ENCODE results near the gene SYT3.

The SYT3 gene

DNA sequence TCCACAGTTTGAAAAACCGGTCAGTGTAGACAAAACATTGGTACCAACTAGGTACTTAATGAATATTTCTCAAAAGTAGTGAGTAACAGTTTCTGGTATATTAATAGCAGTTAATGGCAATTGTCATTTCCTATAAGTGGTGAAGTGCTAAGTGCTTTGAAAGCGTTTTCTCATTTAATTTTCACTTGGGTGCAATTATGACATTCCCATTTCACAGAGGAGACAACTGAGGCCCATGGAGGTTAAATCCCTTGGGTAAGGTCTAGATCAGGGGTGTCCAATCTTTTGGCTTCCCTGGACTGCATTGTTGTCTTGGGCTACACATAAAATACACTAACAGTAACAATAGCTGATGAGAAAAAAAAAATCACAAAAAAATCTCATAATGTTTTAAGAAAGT is 687 bp upstream of the SYT3 start:
- H3K9me3 ChIP-seq, result no peaks in the 10 kb centered on the region

DNA sequence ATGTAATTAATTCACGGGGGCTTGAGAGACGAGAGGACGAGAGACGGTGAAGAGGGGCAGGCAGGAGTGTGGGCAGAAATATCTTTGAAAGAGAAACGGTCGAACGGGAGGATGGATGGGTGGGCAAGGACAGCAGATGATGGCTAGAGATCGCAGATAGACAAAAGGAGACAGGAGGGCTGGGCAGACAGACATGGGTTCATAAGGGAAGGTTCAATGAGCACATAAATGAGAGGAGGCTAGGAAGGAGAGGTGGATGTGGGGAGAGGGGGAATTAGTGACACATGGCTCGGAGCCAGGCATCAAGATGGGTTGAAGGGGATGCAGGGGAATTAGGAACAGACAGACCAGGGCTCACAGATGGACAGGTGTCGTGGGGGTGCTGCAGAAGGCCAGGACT is 1.1 kb downstream of the SYT3 start:
- Histone ChIP-seq H3K27me3 (peaks cover 0 to 72% of the 10 kb centered on the region in 2 donors), H3K27ac (no peak overlapping the region), H3K9me3 (peaks cover 0 to 15% (median 8%) of the 10 kb centered on the region in 3 donors), H3K4me3 (no peak overlapping the region), H3K4me1 (peaks cover 0 to 13% (median 5%) of the 10 kb centered on the region in 4 donors), H3K36me3 (no peaks in the 10 kb centered on the region)
- no peak for DNase-seq
- TF ChIP-seq, protein P1, sequence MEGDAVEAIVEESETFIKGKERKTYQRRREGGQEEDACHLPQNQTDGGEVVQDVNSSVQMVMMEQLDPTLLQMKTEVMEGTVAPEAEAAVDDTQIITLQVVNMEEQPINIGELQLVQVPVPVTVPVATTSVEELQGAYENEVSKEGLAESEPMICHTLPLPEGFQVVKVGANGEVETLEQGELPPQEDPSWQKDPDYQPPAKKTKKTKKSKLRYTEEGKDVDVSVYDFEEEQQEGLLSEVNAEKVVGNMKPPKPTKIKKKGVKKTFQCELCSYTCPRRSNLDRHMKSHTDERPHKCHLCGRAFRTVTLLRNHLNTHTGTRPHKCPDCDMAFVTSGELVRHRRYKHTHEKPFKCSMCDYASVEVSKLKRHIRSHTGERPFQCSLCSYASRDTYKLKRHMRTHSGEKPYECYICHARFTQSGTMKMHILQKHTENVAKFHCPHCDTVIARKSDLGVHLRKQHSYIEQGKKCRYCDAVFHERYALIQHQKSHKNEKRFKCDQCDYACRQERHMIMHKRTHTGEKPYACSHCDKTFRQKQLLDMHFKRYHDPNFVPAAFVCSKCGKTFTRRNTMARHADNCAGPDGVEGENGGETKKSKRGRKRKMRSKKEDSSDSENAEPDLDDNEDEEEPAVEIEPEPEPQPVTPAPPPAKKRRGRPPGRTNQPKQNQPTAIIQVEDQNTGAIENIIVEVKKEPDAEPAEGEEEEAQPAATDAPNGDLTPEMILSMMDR (IDR thresholded peaks at IDR 0.05), result no peak
- intact Hi-C loops (cut with DNase I; ENCODE audit: low total_unique reads), result no loop called here

More for the DNA sequence above, 687 bp upstream of the SYT3 start:
- Histone ChIP-seq H3K27me3 (peaks cover 0 to 77% of the 10 kb centered on the region in 2 donors), H3K27ac (no peak overlapping the region), H3K36me3 (no peaks in the 10 kb centered on the region), H3K4me3 (no peak overlapping the region), H3K4me1 (peaks cover 0 to 13% (median 5%) of the 10 kb centered on the region in 4 donors)
- TF ChIP-seq, protein P1 (IDR thresholded peaks at IDR 0.05), result no peak
- intact Hi-C loops (cut with DNase I; ENCODE audit: low total_unique reads), result no loop called here
- DNase-seq, result no peak

DNA sequence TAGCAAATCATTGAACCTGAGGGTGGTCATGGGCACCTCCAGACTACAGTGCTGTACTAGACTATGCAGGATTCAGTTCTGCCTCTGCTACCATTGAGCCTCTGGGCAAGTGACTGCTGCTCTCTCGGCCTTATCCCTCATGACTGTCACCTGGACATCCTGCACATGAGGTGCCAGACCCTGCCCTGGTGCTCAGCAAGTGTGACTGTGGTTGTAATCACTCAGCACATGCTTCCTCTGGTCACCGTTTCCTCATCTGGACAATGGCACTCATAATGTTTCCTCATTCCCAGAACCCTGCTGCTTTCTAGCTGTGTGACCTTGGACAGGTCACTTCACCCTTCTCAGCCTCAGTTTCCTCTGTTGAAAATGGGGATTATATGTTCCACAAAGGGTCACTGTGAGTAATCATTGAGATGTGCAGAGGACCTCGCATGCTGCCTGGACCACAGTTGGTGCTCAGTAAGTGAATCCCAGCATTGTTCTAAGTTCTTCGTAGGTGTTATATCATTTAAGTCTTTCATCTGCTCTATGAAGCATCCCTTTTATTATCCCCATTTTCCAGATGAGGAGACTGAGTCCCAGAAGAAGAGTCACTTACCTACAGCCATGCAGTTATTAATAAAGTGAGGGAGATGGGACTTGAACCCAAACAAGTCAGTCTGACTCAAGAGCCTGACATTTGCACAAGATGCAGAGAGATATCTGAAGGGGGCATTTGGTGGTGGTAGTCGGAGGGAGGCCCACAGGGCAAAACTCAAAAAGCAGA is 3.2 kb downstream of the SYT3 start:
- Histone ChIP-seq H3K27me3 (peaks cover 0 to 65% of the 10 kb centered on the region in 2 donors), H3K4me3 (no peak overlapping the region), H3K9me3 (peaks cover 0 to 29% (median 22%) of the 10 kb centered on the region in 3 donors), H3K4me1 (peaks cover 0 to 13% (median 5%) of the 10 kb centered on the region in 4 donors), H3K27ac (no peak overlapping the region), H3K36me3 (no peaks in the 10 kb centered on the region)
- TF ChIP-seq, protein P1 (IDR thresholded peaks at IDR 0.05), result no peak
- intact Hi-C loops (cut with DNase I; ENCODE audit: low total_unique reads), result no loop called here
- peak in 1 of 2 donors; percentile 37 for DNase-seq

DNA sequence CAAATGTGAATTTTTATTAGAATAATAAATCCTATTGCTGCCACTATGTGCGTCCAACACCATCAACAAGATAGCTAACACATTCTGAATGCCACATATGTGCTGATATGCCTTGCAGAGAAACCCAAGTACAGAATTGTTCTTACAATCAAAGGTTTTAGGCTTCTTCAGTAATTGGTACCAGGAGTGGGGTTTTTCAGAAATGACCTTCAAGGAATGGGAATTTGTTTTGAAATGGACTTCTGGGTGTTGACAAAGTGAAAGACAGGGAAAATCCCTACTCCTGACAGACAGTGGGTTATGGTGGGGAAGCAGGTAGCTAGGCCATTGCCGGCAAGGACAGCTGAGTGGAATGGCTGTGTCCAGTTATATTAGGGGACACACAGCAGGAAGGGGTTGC is 5.7 kb downstream of the SYT3 start:
- no peak for DNase-seq

DNA sequence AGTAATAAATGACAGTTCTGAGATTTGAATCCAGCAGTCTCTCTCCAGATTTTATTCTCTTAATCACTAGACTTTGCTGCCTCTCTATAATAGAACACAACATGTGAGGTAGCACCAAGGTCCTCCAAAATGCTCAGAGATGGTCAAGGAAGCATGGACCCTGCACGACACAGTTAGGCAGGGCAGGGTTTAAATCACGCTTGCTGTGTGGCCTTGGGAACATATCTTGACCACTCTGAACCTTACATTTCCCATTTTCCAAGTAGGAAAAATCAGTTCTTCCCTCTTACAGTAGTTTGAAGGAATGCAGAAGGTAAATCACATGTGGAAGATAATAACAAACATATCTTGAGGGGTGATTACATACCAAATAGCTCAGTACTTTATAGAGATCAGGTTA is 6.3 kb downstream of the SYT3 start:
- no peak for DNase-seq
- Histone ChIP-seq H3K9me3 (peaks cover 0 to 29% (median 22%) of the 10 kb centered on the region in 3 donors), H3K4me3 (no peak overlapping the region), H3K27me3 (peaks cover 0 to 43% of the 10 kb centered on the region in 2 donors), H3K4me1 (no peaks in the 10 kb centered on the region), H3K27ac (no peak overlapping the region), H3K36me3 (no peaks in the 10 kb centered on the region)
- intact Hi-C loops (cut with DNase I; ENCODE audit: low total_unique reads), result no loop called here
- TF ChIP-seq, protein P1 (IDR thresholded peaks at IDR 0.05), result no peak

More for the DNA sequence above, 5.7 kb downstream of the SYT3 start:
- peaks cover 0 to 3% (median under 1%) of the 10 kb centered on the region in 4 donors for H3K4me1 ChIP-seq
- H3K36me3 ChIP-seq, result no peaks in the 10 kb centered on the region
- intact Hi-C loops (cut with DNase I; ENCODE audit: low total_unique reads), result no loop called here
- H3K9me3 ChIP-seq, result peaks cover 0 to 29% (median 22%) of the 10 kb centered on the region in 3 donors
- peaks cover 0 to 49% of the 10 kb centered on the region in 2 donors for H3K27me3 ChIP-seq
- TF ChIP-seq, protein P1 (IDR thresholded peaks at IDR 0.05), result no peak
- no peak overlapping the region for H3K27ac ChIP-seq
- no peak overlapping the region for H3K4me3 ChIP-seq

Data from tibial artery (tissue), 4 donors.